Hippocampal formation (tissue), 2 donors: ENCODE data around the gene KRTAP5-5.
"Not testable (repeated sequence)": the region's sequence is repeated elsewhere in the genome, so short reads cannot be mapped to it uniquely, and the experiment has no call there.

Experiments used
- DNase-seq, 2 donors: peaks; one replicate each; lab custom pipeline; 2025; lab: John Stamatoyannopoulos, UW

The KRTAP5-5 gene

DNA sequence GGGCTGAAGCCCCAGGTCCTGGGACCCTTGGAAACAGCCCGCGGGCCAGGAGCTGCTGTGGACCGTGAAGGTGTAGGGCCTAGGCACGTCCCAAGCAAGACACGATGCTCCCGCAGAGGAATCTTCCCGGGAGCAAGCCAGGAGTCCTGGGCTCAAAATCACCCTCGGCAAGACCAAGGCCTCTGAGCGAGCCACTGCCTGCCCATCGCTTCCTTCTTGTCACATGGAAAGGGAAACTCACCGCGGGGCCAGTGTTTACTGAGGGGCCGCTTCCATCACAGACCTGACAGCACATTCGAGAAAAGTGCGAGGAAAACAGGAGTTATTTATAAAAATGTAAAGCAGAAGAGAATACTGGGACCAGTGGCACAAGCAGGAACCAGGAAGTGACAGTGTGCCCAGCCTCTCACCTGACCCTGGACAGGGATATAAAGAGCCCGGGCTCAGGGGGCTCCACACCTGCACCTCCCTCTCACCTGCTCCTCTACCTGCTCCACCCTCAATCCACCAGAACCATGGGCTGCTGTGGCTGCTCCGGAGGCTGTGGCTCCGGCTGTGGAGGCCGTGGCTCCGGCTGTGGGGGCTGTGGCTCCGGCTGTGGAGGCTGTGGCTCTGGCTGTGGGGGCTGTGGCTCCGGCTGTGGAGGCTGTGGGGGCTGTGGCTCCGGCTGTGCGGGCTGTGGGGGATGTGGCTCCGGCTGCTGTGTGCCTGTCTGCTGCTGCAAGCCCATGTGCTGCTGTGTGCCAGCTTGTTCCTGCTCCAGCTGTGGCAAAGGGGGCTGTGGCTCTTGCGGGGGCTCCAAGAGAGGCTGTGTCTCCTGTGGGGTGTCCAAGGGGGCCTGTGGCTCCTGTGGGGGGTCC, at the start of gene KRTAP5-5:
Gene KRTAP5-5, plus strand, starts transcription at position 450 of the 860 bp plus-strand sequence. Its CDS starts 66 bp downstream, at position 516.
- DNase-seq = no peak

GRCh38 chr11:1581976-1582375, 47.6 kb upstream of the KRTAP5-5 start:
- no peak for DNase-seq

- not testable (repeated sequence) for DNase-seq
Measured at GRCh38 chr11:1582909-1583308, 46.7 kb upstream of the KRTAP5-5 start.

- not testable (repeated sequence) for DNase-seq
Measured at GRCh38 chr11:1584661-1585370, 44.8 kb upstream of the KRTAP5-5 start, which contains the start of gene KRTAP5-1. Gene KRTAP5-1 (minus strand): TSS chr11:1585283. CDS start chr11:1585249, 34 bp downstream.

GRCh38 chr11:1586699-1587098, 42.9 kb upstream of the KRTAP5-5 start:
- DNase-seq = no peak

DNA sequence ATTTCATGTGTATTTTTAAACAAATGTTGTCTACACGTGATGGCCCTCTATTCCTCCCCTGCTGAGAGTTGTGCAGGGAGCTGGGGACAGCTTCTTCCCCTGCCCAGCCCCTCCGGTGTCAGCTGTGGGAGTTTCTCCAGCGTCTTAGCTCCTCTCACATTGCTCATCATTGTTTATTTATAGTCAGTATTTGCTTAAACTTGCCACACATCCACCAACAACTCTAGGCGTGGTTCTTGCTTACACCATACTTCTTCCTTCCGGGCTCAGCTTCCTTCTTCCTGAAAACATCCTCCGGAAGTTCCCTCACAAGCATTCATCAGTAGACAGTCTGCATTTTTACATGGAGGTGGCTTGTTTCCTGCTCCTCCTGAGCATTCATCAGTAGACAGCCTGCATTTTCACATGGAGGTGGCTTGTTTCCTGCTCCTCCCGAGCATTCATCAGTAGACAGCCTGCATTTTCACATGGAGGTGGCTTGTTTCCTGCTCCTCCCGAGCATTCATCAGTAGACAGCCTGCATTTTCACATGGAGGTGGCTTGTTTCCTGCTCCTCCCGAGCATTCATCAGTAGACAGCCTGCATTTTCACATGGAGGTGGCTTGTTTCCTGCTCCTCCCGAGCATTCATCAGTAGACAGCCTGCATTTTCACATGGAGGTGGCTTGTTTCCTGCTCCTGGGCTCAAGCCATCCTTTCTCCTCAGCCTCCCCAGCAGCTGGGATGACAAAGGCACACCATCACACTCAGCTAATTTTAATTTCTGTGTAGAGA, 40.2 kb upstream of the KRTAP5-5 start:
- DNase-seq = not testable (repeated sequence)

DNA sequence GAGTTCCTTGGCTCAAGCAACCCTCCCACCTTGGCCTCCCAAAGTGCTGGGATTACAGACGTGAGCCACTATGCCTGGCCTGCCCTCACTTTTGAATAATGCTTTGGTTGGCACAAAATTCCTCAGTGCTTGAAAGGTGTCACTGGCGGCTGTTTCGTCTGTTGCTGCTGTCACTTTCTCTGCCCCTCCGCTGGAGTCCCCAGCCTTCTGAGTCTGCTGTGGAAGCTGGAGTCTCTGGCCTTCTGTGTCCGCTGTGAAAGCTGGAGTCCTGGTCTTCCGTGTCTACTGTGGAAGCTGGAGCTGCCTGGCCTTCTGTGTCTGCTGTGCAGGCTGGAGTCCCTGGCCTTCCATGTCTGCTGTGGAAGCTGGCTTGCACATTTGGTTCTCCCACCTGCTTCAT, 39.6 kb upstream of the KRTAP5-5 start:
- no peak for DNase-seq

DNA sequence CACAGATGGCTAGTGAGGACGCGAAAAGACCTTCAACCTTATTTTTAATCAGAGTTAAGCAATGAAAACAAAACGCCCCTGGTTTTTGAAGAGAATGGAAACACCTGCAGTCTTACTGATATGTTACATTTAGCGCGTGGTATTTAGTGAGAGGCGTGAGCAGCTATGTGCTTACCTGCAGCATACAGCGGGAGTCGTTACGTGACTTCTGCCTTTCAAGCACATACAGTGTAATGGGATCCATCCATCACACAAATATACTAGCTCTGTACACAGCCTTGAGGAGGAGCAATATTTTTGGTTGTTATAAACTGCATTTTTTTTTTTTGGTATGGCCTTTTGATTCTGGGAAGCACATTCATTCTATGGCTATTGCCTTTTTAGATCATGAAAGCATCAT, 36.9 kb upstream of the KRTAP5-5 start:
- DNase-seq = no peak

DNA sequence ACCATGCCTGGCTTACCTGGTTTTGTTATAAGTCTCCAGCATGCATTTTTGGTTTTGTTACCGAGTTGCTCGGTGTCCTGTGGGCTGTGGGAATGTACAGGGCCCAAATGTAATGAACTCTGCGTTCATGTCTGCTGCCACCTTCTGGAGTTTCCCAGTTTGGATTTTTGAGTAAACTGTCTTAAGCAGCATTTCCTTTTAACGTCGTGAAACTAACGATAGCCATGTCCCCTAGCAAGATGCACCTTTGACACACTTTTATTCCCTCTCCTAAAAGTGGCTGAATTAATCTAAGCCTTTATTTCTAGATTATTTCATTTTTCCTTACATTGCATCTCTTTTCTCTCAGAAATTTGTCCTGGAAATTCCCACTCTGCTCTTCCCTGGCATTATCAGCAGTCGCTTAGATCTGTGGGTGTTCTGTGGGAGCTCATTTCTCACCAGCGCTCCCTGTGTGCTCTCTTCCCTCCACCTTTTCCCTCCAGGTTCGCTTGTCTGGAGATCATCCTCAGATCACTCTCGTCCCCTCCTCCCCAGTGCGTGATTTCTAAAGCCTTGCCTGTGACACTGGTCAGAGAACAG, 33.5 kb upstream of the KRTAP5-5 start:
- DNase-seq = not testable (repeated sequence)

DNA sequence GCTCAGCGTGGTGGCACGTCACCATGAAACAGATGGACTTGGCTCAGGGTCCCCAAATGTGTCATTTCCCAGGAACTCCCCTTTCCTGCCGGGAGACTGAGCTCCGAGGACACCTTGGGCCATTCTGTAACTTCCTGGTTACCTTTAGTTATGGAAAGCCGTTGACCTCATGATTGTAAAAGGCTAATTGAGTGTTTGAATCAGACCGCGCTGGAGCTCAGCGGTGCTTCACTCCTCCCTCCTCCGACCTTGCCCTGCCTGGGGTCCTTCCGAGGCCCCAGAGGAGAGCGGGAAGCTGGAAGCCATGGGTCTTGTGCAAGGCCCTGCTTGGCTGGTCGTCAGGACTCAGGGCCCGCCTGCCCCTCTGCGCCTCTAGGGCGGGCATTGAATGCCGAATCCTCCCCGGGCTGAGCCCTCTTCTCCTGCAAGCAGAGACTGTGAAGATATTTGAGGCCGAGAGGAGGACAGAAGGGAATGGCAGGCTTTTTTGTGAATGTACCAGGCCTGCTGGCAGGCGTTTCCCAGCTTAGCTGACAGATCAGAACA, 32.9 kb upstream of the KRTAP5-5 start:
- DNase-seq = not testable (repeated sequence)

DNA sequence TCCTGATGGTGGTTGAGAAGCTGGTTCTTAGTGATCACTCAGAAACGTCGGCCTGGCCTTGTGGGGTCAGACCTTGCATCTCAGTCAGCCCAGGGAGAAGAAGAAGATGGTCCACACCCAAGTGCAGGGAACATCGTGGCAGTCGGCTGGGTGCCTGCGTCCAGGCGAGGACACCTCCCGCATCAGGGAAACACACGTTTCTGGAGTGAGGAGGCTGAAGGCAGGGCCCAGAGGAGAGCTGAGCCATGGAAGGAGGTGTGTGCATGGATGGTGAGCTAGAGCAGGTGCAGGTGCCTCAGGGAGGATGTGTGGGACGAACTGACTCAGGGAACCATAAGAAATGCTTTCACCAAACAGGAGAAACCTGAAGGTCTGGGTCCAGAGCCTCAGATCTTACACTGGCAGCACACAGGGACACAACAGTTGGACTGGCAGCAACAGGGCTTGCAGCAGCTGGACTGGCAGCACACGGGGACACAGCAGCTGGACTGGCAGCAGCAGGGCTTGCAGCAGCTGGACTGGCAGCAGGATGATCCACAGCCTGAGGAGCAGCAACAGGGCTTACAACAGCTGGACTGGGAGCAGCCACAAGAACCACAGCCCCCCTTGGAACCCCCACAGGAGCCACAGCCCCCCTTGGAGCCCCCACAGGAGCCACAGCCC, 32.1 kb upstream of the KRTAP5-5 start:
- DNase-seq = no peak

GRCh38 chr11:1597994-1598380, 31.6 kb upstream of the KRTAP5-5 start, which contains the start of gene KRTAP5-2:
Gene KRTAP5-2 (minus strand): TSS chr11:1598294. CDS start chr11:1598250, 44 bp downstream.
- no peak for DNase-seq

GRCh38 chr11:1598406-1598805, 31.2 kb upstream of the KRTAP5-5 start:
- DNase-seq = not testable (repeated sequence)

- DNase-seq = no peak
Measured at GRCh38 chr11:1598816-1599215, 30.8 kb upstream of the KRTAP5-5 start.

GRCh38 chr11:1600626-1601025, 28.9 kb upstream of the KRTAP5-5 start:
- no peak for DNase-seq

DNA sequence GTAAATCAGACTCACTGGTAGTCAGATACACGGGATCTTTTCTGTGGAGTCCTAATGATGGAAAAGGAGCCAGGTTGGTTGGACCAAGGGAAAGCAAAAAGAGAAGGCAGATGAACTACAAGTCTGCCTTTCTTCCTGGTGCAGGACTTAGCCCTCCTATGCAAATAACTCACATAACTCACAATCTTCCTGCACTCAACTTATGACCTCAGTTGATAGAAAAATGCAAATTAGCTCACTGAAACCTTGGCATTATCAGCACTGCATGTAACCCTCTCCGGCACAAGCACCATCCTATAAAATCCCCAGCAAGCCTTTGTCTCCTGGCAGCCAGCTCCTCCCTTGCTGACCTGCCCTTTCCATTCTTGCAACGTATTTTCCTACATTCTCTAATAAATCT, 27.9 kb upstream of the KRTAP5-5 start:
- not testable (repeated sequence) for DNase-seq

GRCh38 chr11:1603629-1604028, 25.9 kb upstream of the KRTAP5-5 start:
- DNase-seq = no peak

- DNase-seq = no peak
Measured at GRCh38 chr11:1604181-1604580, 25.4 kb upstream of the KRTAP5-5 start.

GRCh38 chr11:1604711-1605110, 24.9 kb upstream of the KRTAP5-5 start:
- DNase-seq = no peak

DNA sequence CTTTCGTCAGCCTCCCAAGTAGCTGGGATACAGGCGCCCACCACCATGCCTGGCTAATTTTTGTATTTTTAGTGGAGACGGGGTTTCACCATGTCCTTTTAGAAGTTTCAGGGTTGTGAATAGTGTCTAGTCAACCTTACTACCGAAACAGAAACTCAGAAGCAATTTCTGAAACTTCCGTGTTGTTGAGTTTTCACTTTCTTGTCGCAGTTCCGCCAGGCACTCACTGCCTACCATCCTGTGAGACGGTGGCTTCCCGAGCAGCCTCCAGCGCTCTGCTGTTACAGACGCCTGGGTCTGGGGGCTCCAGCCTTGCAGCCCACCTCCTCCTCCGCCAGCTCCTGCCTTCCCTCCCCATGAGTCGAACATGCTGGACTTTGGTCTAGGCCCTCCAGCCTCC, 23.7 kb upstream of the KRTAP5-5 start:
- not testable (repeated sequence) for DNase-seq
